ENCODE measurements around the gene OR10A6. TPM values are rescaled to one million over a fixed set of nuclear protein-coding genes. Genes with fewer than 3 reads are reported as not detected.

OR10A6 gene
- total RNA-seq, 1 experiment from 2014 or later, result not detected

DNA sequence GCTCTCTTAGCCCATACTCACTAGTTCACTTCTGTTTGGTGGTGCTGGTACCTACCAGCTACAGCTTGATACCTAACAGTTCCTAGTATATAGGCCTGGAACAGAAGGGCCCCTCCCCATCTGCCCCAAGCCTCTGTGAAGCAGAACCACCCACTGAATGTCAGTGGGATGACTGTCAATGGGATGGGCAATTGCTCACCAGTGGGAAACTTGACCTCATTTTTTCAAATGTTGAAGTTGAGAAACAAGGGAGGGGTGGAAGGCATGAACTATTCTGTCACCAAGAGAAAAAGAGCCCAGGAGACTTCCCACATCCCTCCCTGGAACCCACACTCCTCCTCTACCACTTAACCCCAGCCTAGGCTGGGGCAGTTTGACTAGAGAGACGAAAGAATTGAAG lies 34.3 kb upstream of the OR10A6 start, which contains the start of gene NLRP10:
Gene NLRP10 (minus strand): TSS at position 62 of the 400 bp plus-strand sequence. CDS start 1,952 bp downstream, outside the sequence.
- H3F3A ChIP-seq (ENCODE audit: insufficient read depth, low read depth), result no peaks in the 10 kb centered on the region
- peak within 1 kb of the TSS; percentile 39; the same call in 1 of the 2 replicates for H3K27ac ChIP-seq
- H4K20me1 ChIP-seq (ENCODE audit: insufficient read depth), result no peaks in the 10 kb centered on the region
- TF ChIP-seq, protein P1, sequence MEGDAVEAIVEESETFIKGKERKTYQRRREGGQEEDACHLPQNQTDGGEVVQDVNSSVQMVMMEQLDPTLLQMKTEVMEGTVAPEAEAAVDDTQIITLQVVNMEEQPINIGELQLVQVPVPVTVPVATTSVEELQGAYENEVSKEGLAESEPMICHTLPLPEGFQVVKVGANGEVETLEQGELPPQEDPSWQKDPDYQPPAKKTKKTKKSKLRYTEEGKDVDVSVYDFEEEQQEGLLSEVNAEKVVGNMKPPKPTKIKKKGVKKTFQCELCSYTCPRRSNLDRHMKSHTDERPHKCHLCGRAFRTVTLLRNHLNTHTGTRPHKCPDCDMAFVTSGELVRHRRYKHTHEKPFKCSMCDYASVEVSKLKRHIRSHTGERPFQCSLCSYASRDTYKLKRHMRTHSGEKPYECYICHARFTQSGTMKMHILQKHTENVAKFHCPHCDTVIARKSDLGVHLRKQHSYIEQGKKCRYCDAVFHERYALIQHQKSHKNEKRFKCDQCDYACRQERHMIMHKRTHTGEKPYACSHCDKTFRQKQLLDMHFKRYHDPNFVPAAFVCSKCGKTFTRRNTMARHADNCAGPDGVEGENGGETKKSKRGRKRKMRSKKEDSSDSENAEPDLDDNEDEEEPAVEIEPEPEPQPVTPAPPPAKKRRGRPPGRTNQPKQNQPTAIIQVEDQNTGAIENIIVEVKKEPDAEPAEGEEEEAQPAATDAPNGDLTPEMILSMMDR (conservative IDR thresholded peaks at IDR 0.05), result no peak
- TF ChIP-seq EZH2 (IDR thresholded peaks at IDR 0.05; ENCODE audit: low read depth), result no peak
- H3K79me2 ChIP-seq (ENCODE audit: low read depth), result no peaks in the 10 kb centered on the region
- H3K27me3 ChIP-seq (ENCODE audit: insufficient read depth, low read depth), result no peaks in the 10 kb centered on the region
- ChIA-PET CTCF (interaction anchor here (0.5 kb wide), 1 partner anchor 21 kb away, joined by 3 read pairs; no protein-coding TSS in a partner anchor), POLR2A (ENCODE audit: unreplicated experiment) (no interaction called here)
- peak within 1 kb of the TSS; percentile 19 for H3K4me2 ChIP-seq
- no peaks in the 10 kb centered on the region for H3K36me3 ChIP-seq (ENCODE audit: low read depth)
- no TSS peak for BruUV-seq (replicated peaks)
- intact Hi-C loops (cut with micrococcal nuclease; ENCODE audit: unreplicated experiment), result no loop called here
- no peak within 1 kb of the TSS for H2AFZ ChIP-seq
- peak in 1 of 2 experiments; percentile 9 for DNase-seq
- peaks cover 14% of the 10 kb centered on the region for H3K4me1 ChIP-seq (replicated peaks; ENCODE audit: insufficient read depth)
- no peaks in the 10 kb centered on the region for H3K9me3 ChIP-seq (ENCODE audit: insufficient read depth, low read depth)
- no peaks in the 10 kb centered on the region for H3K9me2 ChIP-seq (ENCODE audit: insufficient read depth)
- no peak within 1 kb of the TSS for H3K4me3 ChIP-seq

DNA sequence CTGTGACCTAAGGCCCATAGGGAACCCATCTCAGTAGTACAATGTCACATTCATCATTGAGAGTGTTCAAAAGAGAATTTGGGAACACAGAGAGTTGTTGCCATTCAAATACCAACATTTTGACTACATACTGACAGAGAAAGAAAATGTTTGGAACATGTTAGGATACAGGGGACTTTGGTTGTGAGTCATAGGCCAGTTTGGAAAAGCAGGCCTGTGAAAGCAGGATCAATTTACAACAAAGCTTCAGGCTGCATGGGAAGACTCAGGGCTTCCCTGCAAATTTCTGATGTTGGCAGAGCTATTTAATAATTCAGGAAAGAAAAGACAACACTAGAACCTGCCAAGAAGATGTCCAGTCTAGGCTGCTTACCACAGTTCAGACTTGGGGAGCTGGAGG lies 33.8 kb upstream of the OR10A6 start:
- Histone ChIP-seq H3K27me3 (ENCODE audit: insufficient read depth, low read depth) (no peaks in the 10 kb centered on the region), H3K79me2 (ENCODE audit: low read depth) (no peaks in the 10 kb centered on the region), H4K20me1 (ENCODE audit: insufficient read depth) (no peaks in the 10 kb centered on the region), H3K36me3 (ENCODE audit: low read depth) (no peaks in the 10 kb centered on the region), H3K9me3 (ENCODE audit: insufficient read depth, low read depth) (no peaks in the 10 kb centered on the region), H3F3A (ENCODE audit: insufficient read depth, low read depth) (no peaks in the 10 kb centered on the region), H3K27ac (peak overlapping the region; percentile 39; the same call in 1 of the 2 replicates), H3K4me2 (peak overlapping the region; percentile 19), H3K4me3 (no peak overlapping the region), H3K4me1 (replicated peaks; ENCODE audit: insufficient read depth) (peaks cover 14% of the 10 kb centered on the region), H3K9me2 (ENCODE audit: insufficient read depth) (no peaks in the 10 kb centered on the region), H2AFZ (no peak overlapping the region)
- TSS peak; percentile 86 for BruUV-seq (replicated peaks)
- ChIA-PET POLR2A (ENCODE audit: unreplicated experiment) (interaction anchor here (0.6 kb wide), 1 partner anchor 389 kb away, joined by 6 read pairs; no protein-coding TSS in a partner anchor), CTCF (no interaction called here)
- no peak for TF ChIP-seq EZH2 (IDR thresholded peaks at IDR 0.05; ENCODE audit: low read depth)
- TF ChIP-seq, protein P1 (conservative IDR thresholded peaks at IDR 0.05), result no peak
- DNase-seq, result no peak
- intact Hi-C loops (cut with micrococcal nuclease; ENCODE audit: unreplicated experiment), result loop anchor here (1.0 kb wide), 1 partner anchor 29 kb away; no protein-coding TSS in a partner anchor

DNA sequence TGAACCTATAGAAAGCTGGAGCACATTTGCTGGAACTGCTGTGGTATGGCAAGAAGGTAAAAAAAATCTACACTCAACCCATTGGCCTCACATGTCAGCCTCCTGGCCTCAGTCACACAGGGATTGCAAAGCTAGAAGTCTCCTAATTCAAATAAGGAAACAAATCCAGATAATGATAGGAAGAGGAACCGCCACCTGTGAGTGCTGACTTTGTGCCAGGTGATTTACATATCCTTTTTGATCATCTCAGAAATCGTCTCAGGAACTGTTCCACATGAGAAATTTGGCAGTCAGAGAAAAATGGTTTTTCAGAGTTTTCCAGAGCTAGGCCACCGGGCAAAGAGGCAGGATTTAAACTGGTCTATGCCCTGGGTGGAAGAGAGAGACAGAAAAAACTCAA lies 33.2 kb upstream of the OR10A6 start:
- no peak for DNase-seq
- no peaks in the 10 kb centered on the region for H3K79me2 ChIP-seq (ENCODE audit: low read depth)
- H3K27ac ChIP-seq, result 0 out of 2 replicates have a peak overlapping the region, but pooled peaks have one; percentile 39
- H3K36me3 ChIP-seq (ENCODE audit: low read depth), result no peaks in the 10 kb centered on the region
- CTCF ChIA-PET, result no interaction called here
- H3K4me3 ChIP-seq, result no peak overlapping the region
- POLR2A ChIA-PET (ENCODE audit: unreplicated experiment), result no interaction called here
- no peaks in the 10 kb centered on the region for H3K9me3 ChIP-seq (ENCODE audit: insufficient read depth, low read depth)
- no peaks in the 10 kb centered on the region for H3F3A ChIP-seq (ENCODE audit: insufficient read depth, low read depth)
- H3K4me2 ChIP-seq, result 0 out of 2 replicates have a peak overlapping the region, but pooled peaks have one; percentile 19
- no peaks in the 10 kb centered on the region for H3K9me2 ChIP-seq (ENCODE audit: insufficient read depth)
- H3K4me1 ChIP-seq (replicated peaks; ENCODE audit: insufficient read depth), result peaks cover 14% of the 10 kb centered on the region
- H3K27me3 ChIP-seq (ENCODE audit: insufficient read depth, low read depth), result no peaks in the 10 kb centered on the region
- H4K20me1 ChIP-seq (ENCODE audit: insufficient read depth), result no peaks in the 10 kb centered on the region
- intact Hi-C loops (cut with micrococcal nuclease; ENCODE audit: unreplicated experiment), result loop anchor here (1.0 kb wide), 1 partner anchor 28 kb away; no protein-coding TSS in a partner anchor
- TF ChIP-seq EZH2 (IDR thresholded peaks at IDR 0.05; ENCODE audit: low read depth), result no peak
- TF ChIP-seq, protein P1 (conservative IDR thresholded peaks at IDR 0.05), result no peak
- no TSS peak for BruUV-seq (replicated peaks)
- no peak overlapping the region for H2AFZ ChIP-seq

Measured in PC-9 (cell line).